ENCODE data around the gene LMAN2. TPM values are rescaled to one million over a fixed set of nuclear protein-coding genes. Genes with fewer than 3 reads are reported as not detected.

The LMAN2 gene
- total and polyA plus RNA-seq, 12 donors: 46.3 to 215 (median 56.3) TPM

DNA sequence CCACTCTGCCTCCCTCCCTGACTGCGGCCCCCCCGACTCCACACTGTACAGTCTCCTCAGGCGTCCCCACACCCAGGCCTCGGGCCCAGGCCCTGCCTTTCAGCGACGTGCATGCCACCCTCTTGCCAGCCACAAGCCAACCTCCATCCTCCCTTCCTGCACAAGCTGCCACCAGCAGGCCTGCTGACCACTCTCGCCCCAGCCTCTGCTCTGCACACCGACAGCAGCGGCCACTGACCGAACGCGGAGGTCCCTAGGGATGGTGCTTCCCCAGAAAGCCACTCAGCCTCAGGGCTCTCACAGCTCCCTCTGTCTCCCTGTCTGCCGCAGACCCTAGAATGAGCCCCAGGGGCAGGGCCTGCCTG is 18.6 kb downstream of the LMAN2 start:
- H3K27me3 ChIP-seq: no peaks in the 10 kb centered on the region
- TF ChIP-seq, protein P1, sequence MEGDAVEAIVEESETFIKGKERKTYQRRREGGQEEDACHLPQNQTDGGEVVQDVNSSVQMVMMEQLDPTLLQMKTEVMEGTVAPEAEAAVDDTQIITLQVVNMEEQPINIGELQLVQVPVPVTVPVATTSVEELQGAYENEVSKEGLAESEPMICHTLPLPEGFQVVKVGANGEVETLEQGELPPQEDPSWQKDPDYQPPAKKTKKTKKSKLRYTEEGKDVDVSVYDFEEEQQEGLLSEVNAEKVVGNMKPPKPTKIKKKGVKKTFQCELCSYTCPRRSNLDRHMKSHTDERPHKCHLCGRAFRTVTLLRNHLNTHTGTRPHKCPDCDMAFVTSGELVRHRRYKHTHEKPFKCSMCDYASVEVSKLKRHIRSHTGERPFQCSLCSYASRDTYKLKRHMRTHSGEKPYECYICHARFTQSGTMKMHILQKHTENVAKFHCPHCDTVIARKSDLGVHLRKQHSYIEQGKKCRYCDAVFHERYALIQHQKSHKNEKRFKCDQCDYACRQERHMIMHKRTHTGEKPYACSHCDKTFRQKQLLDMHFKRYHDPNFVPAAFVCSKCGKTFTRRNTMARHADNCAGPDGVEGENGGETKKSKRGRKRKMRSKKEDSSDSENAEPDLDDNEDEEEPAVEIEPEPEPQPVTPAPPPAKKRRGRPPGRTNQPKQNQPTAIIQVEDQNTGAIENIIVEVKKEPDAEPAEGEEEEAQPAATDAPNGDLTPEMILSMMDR (IDR thresholded peaks at IDR 0.05): no peak
- H3K9me3 ChIP-seq: no peaks in the 10 kb centered on the region
- H3K4me1 ChIP-seq: peaks cover 5 to 33% (median 21%) of the 10 kb centered on the region in 9 donors
- 86 to 89% methylated on average over 13 of the region's 13 CpGs for WGBS, 2 donors
- ATAC-seq: no peak
- peaks cover 0 to 92% (median 32%) of the 10 kb centered on the region in 9 donors for H3K36me3 ChIP-seq
- H3K27ac ChIP-seq: no peak overlapping the region
- no peak overlapping the region for H3K4me3 ChIP-seq
- intact Hi-C loops (cut with DNase I): no loop called here
- DNase-seq: no peak

DNA sequence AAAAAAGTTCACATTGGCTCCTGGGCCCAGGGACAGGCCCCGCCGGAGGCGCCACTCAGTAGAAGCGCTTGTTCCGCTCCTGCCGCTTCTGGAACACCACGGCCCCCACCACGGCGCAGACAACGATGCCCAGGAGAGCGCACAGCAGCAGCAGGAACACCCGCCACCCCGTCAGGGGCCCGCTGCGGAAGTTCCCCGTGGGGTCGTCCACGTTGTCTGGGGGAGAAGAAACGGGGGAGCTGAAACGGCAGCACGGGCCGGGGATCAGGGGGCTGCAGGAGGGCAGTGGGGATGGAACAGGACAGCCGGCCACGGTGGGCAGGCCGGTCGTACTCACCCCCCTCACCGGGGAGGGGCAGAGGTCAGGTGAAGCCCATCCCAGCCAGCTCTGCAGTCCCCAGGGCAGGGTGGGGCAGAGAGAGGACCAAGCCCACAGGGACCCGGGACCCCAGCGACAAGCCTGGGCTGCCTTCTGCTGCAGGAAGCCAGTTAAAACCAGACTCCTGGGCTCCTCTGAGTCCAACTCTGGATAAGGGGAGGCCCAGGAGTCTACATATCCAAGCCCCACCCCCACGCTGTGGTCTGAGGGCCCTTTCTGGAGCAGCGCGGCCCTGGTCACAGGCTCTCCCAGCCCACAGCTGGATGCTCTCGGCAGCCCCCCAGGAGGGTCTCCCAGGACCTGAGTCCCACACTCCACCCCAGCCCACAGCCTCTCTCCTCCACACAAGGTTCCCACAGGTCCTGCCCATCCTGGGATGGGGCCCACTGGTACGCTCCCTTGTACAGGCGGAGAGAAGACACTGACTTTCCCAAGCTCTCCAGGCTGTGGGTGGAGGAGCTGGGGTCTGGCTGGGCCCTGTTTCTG is 19.2 kb downstream of the LMAN2 start:
- Histone ChIP-seq H3K27ac (no peak overlapping the region), H3K4me1 (peaks cover 5 to 39% (median 23%) of the 10 kb centered on the region in 9 donors), H3K27me3 (no peaks in the 10 kb centered on the region), H3K9me3 (no peaks in the 10 kb centered on the region), H3K4me3 (no peak overlapping the region), H3K36me3 (peaks cover 0 to 86% (median 28%) of the 10 kb centered on the region in 9 donors)
- ATAC-seq (no peak), DNase-seq (no peak)
- TF ChIP-seq, protein P1 (IDR thresholded peaks at IDR 0.05): no peak
- 90 to 92% methylated on average over 35 of the region's 35 CpGs for WGBS, 2 donors
- intact Hi-C loops (cut with DNase I): no loop called here

DNA sequence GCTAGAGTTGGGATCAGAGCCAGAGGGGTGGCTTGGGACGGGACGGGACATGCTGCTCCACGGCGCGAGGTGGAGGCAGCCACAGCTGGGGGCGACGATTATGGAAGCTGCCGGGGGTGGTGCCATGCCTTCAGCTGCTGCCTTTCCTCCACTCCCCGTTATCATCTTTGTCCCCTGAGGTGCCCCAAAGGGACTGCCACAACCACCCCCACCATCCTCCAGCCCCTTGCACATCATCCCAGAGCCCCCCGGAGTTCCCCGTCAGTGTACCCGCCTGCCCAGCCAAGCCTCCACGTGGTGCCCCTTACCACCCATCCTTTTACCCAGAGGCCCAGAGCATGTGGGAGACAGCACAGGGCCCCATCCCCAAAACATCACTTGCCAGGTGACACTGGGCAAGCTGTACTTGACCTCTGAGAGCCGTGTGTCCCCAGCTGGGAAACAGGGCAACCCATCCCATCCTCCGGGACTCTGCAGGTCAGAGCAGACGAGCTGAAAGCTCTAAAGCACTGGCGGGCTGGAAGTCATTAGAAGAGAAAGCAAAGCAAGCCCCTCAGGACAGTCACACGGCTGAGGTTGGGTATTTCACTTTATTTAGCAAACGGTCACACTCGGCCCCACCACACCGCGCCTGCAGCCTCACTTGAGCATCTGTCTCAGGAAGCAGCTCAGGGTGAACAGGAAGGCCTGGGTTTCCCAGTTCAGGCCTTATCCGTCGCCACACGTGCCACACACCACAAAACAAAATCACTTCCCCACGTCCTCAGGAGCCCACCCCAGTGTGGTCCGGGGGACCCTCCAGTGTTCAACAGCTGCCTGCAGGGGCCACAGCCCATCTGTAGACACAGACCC is 20.3 kb downstream of the LMAN2 start:
- intact Hi-C loops (cut with DNase I): no loop called here
- Histone ChIP-seq H3K4me3 (no peak overlapping the region), H3K27me3 (no peaks in the 10 kb centered on the region), H3K36me3 (peaks cover 0 to 75% (median 24%) of the 10 kb centered on the region in 9 donors), H3K27ac (no peak overlapping the region), H3K4me1 (peaks cover 5 to 39% (median 20%) of the 10 kb centered on the region in 9 donors), H3K9me3 (no peaks in the 10 kb centered on the region)
- 79 to 84% methylated on average over 27 of the region's 27 CpGs for WGBS, 2 donors
- ATAC-seq (no peak), DNase-seq (no peak)
- TF ChIP-seq, protein P1 (IDR thresholded peaks at IDR 0.05): no peak

DNA sequence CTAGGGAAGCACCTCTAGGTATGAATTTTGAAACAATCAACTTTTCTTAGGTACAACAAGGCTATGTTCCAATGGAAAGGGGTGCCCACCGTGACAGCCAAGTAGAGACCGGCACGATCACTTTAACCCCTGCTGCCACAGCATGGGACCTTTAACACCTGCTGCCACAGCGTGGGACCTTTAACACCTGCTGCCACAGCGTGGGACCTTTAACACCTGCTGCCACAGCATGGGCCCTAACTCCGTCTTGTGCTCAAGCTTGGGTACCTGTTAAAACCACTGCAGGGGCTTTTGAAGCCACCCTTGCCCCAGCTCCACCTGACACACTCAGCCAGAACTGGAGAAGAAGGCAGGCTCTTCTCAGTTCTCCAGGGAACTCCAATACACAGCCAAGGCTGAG is 21.6 kb downstream of the LMAN2 start:
- Histone ChIP-seq H3K4me1 (peaks cover 0 to 26% (median 15%) of the 10 kb centered on the region in 9 donors), H3K27ac (no peak overlapping the region), H3K36me3 (peaks cover 0 to 62% (median 18%) of the 10 kb centered on the region in 9 donors), H3K9me3 (no peaks in the 10 kb centered on the region), H3K27me3 (no peaks in the 10 kb centered on the region), H3K4me3 (no peak overlapping the region)
- TF ChIP-seq, protein P1 (IDR thresholded peaks at IDR 0.05): no peak
- ATAC-seq: no peak
- 86 to 91% methylated on average over 6 of the region's 6 CpGs for WGBS, 2 donors
- no peak for DNase-seq
- intact Hi-C loops (cut with DNase I): loop anchor here in 2 of 10 donors (5.0 to 10.0 kb wide), 2 partner anchors 42 to 45 kb away; no protein-coding TSS in a partner anchor
